HepG2 (cell line): ENCODE measurements around the gene ADAMTS12.

Experiments
- ARNTL ChIP-seq: sonication (generic); formaldehyde crosslinking; IDR thresholded peaks from 2 replicates; pipeline ENCODE4 v1.4.0; 2020; ENCODE audit warnings: mild to moderate bottlenecking, missing genetic modification reagents
- BATF2 ChIP-seq: sonication (generic); formaldehyde crosslinking; IDR thresholded peaks from 2 replicates; pipeline ENCODE4 v1.8.0; 2022; ENCODE audit warnings: mild to moderate bottlenecking, missing genetic modification reagents, moderate library complexity
- FOSL1 ChIP-seq: sonication (generic); formaldehyde crosslinking; IDR thresholded peaks from 2 replicates; pipeline ENCODE4 v1.9.0; 2021; ENCODE audit warnings: missing genetic modification reagents, borderline replicate concordance
- GATAD2A ChIP-seq: IDR thresholded peaks from 2 replicates; pipeline ENCODE4 v1.6.1; 2016
- GLMP ChIP-seq: sonication (generic); formaldehyde crosslinking; IDR thresholded peaks from 2 replicates; pipeline ENCODE4 v1.9.0; 2021; ENCODE audit warnings: missing genetic modification reagents, mild to moderate bottlenecking, borderline replicate concordance
- MAX ChIP-seq: IDR thresholded peaks from 2 replicates; pipeline ENCODE4 v1.6.1; 2012; ENCODE audit warnings: inconsistent platforms
- NR0B2 ChIP-seq: sonication (generic); formaldehyde crosslinking; IDR thresholded peaks from 2 replicates; pipeline ENCODE4 v1.4.0; 2020; ENCODE audit warnings: mild to moderate bottlenecking, missing genetic modification reagents
- PHF8 ChIP-seq: sonication (generic); formaldehyde crosslinking; IDR thresholded peaks from 2 replicates; pipeline ENCODE4 v1.5.0; 2020; ENCODE audit warnings: missing genetic modification reagents
- SUZ12 ChIP-seq: fragments of 150-350 bp; IDR thresholded peaks from 2 replicates; pipeline ENCODE4 v1.6.1; 2014; ENCODE audit warnings: low read depth, low read length
- TF ChIP-seq, protein P1 (sequence below): IDR thresholded peaks from 2 replicates; pipeline ENCODE4 v1.6.1; 2016; ENCODE audit warnings: missing compliant biosample characterization, missing genetic modification reagents, borderline replicate concordance
- TF ChIP-seq, protein P2 (sequence below): sonication (generic); formaldehyde crosslinking; IDR thresholded peaks from 2 replicates; pipeline ENCODE4 v1.5.0; 2020; ENCODE audit warnings: mild to moderate bottlenecking, missing genetic modification reagents, moderate library complexity
- TF ChIP-seq, protein P3 (sequence below): sonication (generic); formaldehyde crosslinking; IDR thresholded peaks from 2 replicates; pipeline ENCODE4 v1.5.0; 2020; ENCODE audit warnings: missing genetic modification reagents
- TF ChIP-seq, protein P4 (sequence below), 2 experiments: sonication (generic) in 1 of 2; formaldehyde crosslinking in 1 of 2; IDR thresholded peaks; 2 replicates each; pipeline versions ENCODE4 v1.5.1 to v1.6.1; 2011 to 2020; ENCODE audit warnings: borderline replicate concordance in 1 of 2, low read depth in 1 of 2, low read length in 1 of 2, mild to moderate bottlenecking in 1 of 2, missing genetic modification reagents in 1 of 2, moderate library complexity in 1 of 2

GRCh38 chr5:33769196-33769595 is 122.6 kb downstream of the ADAMTS12 start:
- TF ChIP-seq, protein P1, sequence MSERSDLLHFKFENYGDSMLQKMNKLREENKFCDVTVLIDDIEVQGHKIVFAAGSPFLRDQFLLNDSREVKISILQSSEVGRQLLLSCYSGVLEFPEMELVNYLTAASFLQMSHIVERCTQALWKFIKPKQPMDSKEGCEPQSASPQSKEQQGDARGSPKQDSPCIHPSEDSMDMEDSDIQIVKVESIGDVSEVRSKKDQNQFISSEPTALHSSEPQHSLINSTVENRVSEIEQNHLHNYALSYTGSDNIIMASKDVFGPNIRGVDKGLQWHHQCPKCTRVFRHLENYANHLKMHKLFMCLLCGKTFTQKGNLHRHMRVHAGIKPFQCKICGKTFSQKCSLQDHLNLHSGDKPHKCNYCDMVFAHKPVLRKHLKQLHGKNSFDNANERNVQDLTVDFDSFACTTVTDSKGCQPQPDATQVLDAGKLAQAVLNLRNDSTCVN (CRISPR knock-in tag), result no peak
- no peak for TF ChIP-seq BATF2 (CRISPR knock-in tag)
- TF ChIP-seq, protein P2, sequence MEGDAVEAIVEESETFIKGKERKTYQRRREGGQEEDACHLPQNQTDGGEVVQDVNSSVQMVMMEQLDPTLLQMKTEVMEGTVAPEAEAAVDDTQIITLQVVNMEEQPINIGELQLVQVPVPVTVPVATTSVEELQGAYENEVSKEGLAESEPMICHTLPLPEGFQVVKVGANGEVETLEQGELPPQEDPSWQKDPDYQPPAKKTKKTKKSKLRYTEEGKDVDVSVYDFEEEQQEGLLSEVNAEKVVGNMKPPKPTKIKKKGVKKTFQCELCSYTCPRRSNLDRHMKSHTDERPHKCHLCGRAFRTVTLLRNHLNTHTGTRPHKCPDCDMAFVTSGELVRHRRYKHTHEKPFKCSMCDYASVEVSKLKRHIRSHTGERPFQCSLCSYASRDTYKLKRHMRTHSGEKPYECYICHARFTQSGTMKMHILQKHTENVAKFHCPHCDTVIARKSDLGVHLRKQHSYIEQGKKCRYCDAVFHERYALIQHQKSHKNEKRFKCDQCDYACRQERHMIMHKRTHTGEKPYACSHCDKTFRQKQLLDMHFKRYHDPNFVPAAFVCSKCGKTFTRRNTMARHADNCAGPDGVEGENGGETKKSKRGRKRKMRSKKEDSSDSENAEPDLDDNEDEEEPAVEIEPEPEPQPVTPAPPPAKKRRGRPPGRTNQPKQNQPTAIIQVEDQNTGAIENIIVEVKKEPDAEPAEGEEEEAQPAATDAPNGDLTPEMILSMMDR (CRISPR knock-in tag), result no peak
- TF ChIP-seq, protein P3, sequence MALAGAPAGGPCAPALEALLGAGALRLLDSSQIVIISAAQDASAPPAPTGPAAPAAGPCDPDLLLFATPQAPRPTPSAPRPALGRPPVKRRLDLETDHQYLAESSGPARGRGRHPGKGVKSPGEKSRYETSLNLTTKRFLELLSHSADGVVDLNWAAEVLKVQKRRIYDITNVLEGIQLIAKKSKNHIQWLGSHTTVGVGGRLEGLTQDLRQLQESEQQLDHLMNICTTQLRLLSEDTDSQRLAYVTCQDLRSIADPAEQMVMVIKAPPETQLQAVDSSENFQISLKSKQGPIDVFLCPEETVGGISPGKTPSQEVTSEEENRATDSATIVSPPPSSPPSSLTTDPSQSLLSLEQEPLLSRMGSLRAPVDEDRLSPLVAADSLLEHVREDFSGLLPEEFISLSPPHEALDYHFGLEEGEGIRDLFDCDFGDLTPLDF, result no peak
- TF ChIP-seq ARNTL, result no peak
- TF ChIP-seq FOSL1 (CRISPR knock-in tag), result no peak
- TF ChIP-seq, protein P4, sequence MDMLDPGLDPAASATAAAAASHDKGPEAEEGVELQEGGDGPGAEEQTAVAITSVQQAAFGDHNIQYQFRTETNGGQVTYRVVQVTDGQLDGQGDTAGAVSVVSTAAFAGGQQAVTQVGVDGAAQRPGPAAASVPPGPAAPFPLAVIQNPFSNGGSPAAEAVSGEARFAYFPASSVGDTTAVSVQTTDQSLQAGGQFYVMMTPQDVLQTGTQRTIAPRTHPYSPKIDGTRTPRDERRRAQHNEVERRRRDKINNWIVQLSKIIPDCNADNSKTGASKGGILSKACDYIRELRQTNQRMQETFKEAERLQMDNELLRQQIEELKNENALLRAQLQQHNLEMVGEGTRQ (IDR thresholded peaks at IDR 0.05; ENCODE audit: low read depth, low read length), result no peak
- TF ChIP-seq, protein P4 (CRISPR knock-in tag; IDR thresholded peaks at IDR 0.05; ENCODE audit: borderline replicate concordance), result no peak
- no peak for TF ChIP-seq GLMP
- no peak for TF ChIP-seq NR0B2 (CRISPR knock-in tag)
- TF ChIP-seq GATAD2A (CRISPR knock-in tag), result no peak
- no peak for TF ChIP-seq PHF8
- TF ChIP-seq SUZ12, result no peak
- no peak for TF ChIP-seq MAX
